ENCODE measurements around the gene ELMO3.
A peak's percentile ranks its signal among the peaks of the same experiment; 100 is the strongest.

ELMO3 gene

DNA sequence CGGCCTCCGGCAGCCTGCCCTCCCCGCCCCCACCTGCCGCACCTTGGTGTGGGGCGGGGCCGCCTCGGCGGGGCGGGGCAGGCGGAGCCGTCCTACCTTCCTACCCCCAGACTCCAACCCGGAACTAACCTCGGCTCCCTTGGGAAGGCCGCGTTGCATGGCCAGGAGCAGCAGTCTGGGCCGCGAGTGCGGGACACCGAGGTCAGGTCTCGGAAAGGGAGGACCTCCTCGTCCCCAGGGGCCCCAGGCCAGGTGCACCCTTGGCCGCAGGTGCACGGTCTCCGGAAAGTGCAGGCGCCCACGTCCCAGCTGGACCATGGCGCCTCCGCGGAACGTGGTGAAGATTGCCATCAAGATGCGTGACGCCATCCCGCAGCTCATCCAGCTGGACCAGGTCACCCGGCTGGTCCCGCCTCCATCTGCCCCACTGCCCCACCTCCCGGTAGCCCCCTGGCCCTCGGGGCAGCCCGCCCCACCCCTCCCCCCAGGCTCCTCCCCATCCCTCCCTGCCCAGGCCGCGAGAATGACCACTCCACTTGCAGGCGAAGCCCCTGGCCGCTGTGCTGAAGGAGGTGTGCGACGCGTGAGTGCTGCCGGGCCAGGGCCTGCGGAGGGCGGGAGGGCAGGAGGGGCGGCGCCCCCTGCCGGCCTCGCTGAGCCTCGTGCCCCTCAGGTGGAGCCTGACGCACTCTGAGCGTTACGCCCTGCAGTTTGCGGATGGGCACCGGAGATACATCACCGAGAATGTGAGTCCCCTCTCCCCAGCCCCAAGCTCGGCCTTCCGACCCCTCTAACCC is at the start of gene ELMO3:
Gene ELMO3 (plus strand): TSS at position 121 of the 797 bp plus-strand sequence. CDS start 196 bp downstream, at position 317.
- DNase-seq, result no peak

DNA sequence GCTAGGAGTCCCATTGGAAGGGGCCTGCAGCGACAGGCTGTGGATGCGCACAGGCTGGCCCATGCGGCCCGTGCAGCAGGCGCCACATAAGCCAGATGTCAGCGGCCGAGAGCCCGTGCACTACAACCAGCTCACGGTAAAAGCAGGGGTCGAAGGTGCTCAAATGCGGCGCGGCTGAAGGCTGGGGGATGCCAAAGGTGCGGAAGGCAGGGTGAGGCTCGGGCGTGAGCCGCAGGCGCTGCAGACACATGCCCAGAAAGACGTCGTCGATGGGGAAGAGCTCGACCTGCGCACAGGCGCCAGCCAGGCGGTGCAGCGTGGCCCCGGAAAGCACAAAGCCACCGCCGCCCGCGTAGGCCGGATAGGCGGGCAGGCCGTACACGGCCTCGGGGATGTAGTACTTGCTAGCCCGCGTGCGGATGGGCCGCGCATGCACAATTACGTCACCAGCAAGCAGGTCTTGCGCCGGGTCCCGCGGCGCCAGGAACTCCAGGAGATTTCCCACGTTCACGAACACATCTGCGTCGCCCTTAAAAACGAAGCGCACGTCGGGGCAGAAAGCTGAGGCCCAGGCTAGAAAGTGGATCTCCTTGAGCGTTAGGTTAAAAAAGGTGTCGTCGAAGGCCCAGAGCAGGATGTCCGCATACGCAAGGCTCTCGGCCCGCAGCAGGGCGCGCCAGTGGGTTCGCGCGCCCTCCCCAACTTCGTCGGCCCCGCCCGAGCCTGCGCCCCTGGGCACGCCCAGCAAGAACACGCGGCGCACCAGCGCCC is 49.5 kb upstream of the ELMO3 start:
- no peak for DNase-seq

DNA sequence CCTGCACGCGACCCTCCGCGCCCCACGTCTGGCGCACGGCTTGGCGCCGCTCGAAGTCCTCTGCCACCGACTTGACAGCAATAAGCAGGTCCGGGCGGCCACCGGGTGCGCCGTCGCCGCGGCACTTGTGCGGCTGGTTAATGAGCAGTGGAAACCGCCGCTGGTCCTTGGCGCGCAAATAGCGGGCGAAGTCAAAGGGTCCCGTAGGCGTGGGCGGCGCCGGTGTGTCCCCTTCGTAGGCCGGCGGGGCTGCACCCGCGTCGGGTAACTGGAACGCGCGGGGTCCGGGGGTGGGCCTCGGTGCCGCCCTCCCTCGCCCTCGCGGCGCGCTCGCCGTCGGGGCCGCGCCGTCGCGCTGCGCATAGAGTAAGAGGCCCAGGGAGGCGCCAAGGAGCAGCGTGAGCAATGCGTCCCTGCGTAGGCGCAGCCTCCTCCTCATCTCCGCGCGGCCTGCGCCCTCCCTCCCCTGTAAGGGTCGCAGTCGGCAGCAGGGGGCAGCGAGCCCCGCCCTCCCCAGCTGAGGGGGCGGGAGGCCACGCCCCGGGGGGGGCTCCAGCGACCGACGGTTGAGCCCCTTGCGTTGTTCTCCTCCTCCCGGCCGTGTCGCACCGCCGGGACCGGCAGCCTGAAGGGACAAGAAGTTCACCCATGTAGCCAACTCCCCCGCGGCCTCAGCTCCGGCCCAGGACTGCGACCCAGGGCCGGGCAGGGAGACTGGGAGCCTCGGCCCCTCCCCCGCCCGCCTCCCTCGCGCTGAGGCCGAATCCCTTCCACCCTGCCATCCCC is 48.7 kb upstream of the ELMO3 start:
- DNase-seq, result peak in 1 of 14 donors; percentile 74

DNA sequence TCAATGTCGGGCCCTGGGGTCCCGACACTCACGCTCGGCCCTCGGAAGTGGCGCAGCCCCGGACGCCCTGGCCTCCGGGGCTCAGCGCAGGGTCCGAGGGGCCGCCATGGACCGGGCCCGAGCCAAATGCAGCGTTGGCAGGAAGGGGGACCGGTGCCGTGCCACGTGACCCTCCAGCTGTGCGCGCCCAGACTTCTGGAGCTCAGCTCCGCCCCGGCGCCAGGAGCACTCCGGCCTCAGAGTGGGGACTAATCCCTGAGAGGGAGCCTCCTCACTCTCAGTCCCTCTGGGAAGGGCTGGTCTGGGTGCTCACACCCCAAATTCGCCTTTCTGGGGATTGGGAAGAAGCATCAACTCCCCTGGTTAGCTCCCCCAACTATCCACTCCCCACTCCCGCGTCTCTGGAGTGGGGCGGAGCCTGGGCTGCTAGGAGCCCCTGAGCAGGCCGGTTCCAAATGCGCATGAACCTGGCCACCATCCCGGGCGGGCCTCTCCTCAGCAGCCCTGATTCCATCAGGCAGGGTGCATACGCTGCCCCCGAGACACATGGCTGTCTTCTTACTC is 48.0 kb upstream of the ELMO3 start, which contains the start of gene B3GNT9:
Gene B3GNT9 (minus strand): TSS at position 166 of the 564 bp plus-strand sequence. CDS start 513 bp downstream, outside the sequence.
- peak in 12 of 14 donors; percentile 19 to 84 (median 68) for DNase-seq

DNA sequence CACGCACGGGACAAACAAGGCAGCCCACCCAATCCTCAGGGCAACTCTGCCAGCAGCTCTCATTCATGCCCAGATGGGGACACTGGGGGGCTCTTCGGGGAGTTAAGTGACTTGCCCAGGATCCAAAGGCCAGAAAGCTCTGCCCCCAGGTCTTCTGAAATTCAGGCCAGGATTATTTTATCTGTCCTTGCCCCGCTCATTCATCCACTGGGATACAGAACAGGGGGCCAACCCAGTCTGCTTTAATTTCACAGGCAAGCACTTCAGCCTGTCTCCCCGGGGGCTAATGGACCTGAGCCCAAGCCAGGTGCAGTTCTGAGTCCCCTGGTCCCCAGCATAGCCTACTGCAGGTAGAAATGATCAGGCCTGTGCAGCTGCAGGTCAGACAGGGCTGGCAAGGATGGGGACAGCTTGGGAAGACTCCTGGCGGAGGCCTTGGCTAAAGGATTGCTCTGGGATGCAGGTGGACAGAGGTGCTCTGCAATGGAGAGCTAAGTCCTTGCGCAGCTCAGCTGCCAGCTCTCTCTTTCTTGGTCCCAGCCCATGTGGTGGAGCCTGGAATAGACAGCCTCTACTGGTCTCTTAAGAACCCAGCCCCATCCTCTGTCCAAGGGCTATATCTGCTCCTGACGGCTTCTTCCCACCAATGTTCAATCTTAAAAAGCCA is 47.4 kb upstream of the ELMO3 start:
- DNase-seq, result no peak

- no peak for DNase-seq
These were observed 44.2 kb upstream of the ELMO3 start for GRCh38 chr16:67154578-67155294.

DNA sequence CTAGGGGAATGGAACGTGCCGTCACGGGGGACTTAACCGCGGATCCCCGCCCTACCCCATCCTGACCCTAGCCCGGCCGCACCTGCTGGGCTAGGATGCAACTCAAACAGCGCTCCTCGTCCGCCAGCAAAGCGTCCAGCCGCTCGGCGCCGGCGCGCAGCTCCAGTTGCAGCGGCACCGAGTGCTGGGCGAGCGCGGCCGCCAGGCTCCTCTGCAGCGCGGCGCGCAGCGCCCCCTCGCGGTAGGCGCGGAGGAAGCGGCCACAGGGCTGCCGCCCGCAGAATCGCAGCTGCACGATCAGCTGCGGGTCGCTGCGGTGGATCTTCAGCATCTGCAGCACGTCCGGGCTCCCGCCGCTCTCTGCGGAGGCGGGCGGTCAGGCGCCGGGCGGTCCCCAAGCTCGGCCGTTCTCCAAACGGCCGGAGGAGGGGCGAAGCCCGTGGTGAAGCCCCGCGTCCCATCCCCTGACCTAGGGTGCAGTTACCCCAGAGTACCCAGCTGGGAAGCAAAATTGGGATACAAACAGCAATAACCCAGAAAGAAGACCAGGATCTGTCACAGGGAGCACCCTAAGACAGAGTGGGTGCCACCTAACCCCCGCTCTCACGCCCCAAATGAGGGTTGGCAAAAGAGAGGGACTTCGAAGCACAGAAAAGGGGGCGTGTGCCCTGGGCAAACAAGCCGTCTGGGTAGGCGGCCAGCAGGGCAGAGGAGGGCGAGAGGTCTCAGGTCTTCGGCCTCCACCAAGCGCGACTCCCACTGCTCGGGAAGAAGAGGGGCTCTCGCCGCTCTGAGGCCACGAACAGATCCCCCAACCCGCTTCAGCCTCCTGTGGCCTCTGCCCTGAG is 43.4 kb upstream of the ELMO3 start:
- DNase-seq, result peak in 11 of 14 donors; percentile 22 to 87 (median 44)

- no peak for DNase-seq
These were observed 42.6 kb upstream of the ELMO3 start for GRCh38 chr16:67156143-67156844.

GRCh38 chr16:67157106-67157748 is 41.7 kb upstream of the ELMO3 start:
- DNase-seq, result no peak

GRCh38 chr16:67157892-67158635 is 40.9 kb upstream of the ELMO3 start:
- no peak for DNase-seq

- no peak for DNase-seq
These were observed 40.0 kb upstream of the ELMO3 start for GRCh38 chr16:67158637-67159600.

GRCh38 chr16:67161595-67162058 is 37.3 kb upstream of the ELMO3 start:
- peak in 1 of 14 donors; percentile 76 for DNase-seq

- peak in 1 of 14 donors; percentile 19 for DNase-seq
These were observed 36.3 kb upstream of the ELMO3 start for GRCh38 chr16:67162506-67163163.

- DNase-seq, result peak in 7 of 14 donors; percentile 34 to 88 (median 56)
These were observed 35.5 kb upstream of the ELMO3 start for GRCh38 chr16:67163164-67163998.

DNA sequence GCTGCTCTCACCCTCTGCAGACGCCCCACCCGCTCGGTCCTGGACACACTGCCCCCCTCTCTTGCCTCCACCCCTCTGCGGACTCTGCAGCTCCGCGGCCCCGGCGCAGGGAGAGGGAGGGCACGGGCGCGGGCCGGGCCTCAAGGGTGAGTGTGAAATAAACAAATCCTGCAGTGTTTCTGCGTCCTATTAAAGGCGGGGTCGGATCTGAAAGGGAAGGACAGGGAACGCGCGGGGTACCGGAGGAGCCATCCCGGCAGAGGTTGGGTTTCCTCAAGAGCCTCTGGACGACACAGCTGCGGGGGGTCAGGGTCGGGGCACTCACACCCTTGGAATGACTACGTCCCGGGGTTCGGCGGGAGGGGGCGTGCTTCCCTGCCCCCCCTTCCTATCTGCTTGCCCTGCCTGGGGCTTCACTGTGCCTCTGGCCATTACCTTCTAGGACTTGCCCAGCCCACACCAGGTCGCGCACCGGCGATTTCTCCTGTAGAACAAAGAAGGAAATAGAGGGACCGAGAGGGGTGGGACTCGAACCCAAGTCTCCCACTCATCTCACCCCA is 34.9 kb upstream of the ELMO3 start:
- DNase-seq, result peak in 1 of 14 donors; percentile 76

Data from C1 segment of cervical spinal cord (tissue), 14 donors.